ENCODE results near the gene RTF2.
"Not testable (repeated sequence)": the region's sequence is repeated elsewhere in the genome, so short reads cannot be mapped to it uniquely, and the experiment has no call there.

The RTF2 gene

DNA sequence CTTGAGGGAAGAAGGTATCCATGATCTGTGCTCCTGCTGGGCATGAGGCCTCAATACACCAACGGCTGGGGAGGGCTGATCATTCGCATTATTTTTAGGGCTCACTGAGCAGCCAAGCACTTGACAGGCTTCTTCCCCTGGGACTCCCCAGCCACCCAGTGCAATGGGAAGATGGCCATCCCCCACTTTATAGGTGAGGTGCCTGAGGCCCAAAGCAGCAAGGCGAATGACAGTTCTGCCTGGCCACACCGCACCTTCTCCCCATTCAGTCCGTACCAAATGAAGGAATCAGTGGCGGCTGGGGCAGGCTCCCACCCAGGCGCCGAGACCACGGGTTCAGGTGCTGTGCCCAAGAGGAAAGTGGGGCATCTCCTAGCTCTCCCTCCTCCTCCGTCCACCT is 51.8 kb downstream of the RTF2 start:
- TF ChIP-seq, protein P1, sequence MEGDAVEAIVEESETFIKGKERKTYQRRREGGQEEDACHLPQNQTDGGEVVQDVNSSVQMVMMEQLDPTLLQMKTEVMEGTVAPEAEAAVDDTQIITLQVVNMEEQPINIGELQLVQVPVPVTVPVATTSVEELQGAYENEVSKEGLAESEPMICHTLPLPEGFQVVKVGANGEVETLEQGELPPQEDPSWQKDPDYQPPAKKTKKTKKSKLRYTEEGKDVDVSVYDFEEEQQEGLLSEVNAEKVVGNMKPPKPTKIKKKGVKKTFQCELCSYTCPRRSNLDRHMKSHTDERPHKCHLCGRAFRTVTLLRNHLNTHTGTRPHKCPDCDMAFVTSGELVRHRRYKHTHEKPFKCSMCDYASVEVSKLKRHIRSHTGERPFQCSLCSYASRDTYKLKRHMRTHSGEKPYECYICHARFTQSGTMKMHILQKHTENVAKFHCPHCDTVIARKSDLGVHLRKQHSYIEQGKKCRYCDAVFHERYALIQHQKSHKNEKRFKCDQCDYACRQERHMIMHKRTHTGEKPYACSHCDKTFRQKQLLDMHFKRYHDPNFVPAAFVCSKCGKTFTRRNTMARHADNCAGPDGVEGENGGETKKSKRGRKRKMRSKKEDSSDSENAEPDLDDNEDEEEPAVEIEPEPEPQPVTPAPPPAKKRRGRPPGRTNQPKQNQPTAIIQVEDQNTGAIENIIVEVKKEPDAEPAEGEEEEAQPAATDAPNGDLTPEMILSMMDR (IDR thresholded peaks at IDR 0.05; ENCODE audit: low read depth, low read length, missing control alignments): no peak
- in situ Hi-C loops (cut with HindIII; ENCODE audit: low sequenced_read_pairs): no loop called here
- no peak for DNase-seq (ENCODE audit: low read depth)
- no peak overlapping the region for H3K4me3 ChIP-seq (ENCODE audit: low read depth, low read length)

DNA sequence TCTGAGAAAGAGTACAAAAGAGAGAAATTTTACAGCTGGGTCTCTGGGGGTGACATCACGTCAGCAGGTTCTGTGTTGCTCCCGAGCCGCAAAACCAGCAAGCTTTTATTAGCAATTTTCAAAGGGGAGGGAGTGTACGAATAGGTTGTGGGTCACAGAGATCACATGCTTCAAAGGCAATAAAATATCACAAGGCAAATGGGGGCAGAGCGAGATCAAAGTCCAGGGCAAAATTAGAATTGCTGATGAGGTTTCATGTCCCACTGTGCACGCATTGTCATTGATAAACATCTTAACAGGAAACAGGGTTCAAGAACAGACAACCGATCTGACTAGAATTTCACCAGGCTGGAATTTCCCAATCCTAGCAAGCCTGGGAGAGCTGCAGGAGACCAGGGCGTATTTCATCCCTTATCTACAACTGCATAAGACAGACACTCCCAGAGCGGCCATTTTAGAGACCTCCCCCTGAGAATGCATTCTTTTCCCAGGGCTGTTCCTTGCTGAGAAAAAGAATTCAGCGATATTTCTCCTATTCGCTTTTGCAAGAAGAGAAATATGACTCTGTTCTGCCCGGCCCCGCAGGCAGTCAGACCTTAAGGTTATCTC is 52.4 kb downstream of the RTF2 start:
- in situ Hi-C loops (cut with HindIII; ENCODE audit: low sequenced_read_pairs); DNase-seq (ENCODE audit: low read depth); H3K4me3 ChIP-seq (ENCODE audit: low read depth, low read length): not testable (repeated sequence)

DNA sequence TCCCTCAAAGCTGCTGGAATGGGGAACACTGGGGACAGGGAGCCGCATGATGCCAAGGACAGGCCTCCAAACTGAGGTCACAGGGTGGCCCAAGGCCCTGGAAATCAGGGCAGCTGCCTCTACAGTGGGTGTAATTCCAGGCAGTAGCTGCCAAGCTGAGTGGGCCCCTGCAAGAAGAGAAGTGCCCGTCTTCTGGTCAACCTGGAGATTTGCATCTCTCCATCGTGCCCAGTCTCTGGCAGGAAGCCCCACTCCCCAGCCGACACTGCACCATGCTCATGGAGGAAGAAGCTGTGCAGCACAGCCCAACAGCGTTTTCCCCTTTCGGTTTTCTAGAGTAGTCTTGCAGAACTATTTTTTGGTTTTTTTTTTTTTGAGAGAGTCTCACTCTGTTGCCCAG is 53.9 kb downstream of the RTF2 start:
- TF ChIP-seq, protein P1 (IDR thresholded peaks at IDR 0.05; ENCODE audit: low read depth, low read length, missing control alignments): no peak
- H3K4me3 ChIP-seq (ENCODE audit: low read depth, low read length): no peak overlapping the region
- in situ Hi-C loops (cut with HindIII; ENCODE audit: low sequenced_read_pairs): no loop called here
- no peak for DNase-seq (ENCODE audit: low read depth)

DNA sequence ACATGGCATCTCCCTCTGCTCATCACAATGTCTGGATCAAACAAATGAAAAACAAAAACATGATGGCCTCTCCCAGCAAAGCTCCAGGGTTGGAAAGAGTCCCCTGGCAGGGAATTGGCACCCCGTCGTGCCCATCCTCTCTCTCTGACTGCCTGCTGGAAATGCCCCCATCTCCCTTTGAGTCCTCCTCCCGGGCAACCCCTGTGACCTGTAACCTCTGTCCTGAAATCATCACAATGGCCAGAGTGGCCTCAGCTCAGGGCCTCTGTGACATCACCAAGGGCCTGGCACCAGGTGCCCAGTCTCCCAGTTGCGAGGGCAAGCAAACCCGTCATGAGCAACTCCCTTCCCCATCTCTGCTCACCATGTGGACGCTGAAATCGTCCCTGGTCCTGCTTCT is 56.0 kb downstream of the RTF2 start, which contains the start of gene FAM209A:
Gene FAM209A, plus strand, starts transcription at position 301 of the 400 bp plus-strand sequence. Its CDS starts 65 bp downstream, at position 366.
- DNase-seq (ENCODE audit: low read depth); H3K4me3 ChIP-seq (ENCODE audit: low read depth, low read length); in situ Hi-C loops (cut with HindIII; ENCODE audit: low sequenced_read_pairs): not testable (repeated sequence)

DNA sequence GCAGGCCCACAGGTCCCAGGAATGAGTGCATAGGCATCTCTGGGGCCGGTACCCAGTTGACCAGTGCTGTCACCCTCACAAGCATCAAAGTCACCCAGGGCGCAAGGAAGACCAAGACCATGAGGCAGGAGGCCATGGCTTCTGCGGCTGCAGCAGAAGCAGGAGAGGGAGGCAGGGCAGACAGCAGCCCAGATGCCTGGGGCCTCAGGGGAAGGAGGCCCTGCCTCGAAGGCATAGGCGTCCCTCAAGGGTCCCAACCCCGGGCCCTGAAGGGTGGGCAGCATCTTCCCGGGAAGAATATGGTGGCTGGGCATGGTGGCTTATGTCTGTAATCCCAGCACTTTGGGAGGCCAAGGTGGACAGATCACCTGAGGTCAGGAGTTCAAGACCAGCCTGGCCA is 59.1 kb downstream of the RTF2 start:
- no peak overlapping the region for H3K4me3 ChIP-seq (ENCODE audit: low read depth, low read length)
- TF ChIP-seq, protein P1 (IDR thresholded peaks at IDR 0.05; ENCODE audit: low read depth, low read length, missing control alignments): no peak
- DNase-seq (ENCODE audit: low read depth): no peak
- in situ Hi-C loops (cut with HindIII; ENCODE audit: low sequenced_read_pairs): no loop called here

DNA sequence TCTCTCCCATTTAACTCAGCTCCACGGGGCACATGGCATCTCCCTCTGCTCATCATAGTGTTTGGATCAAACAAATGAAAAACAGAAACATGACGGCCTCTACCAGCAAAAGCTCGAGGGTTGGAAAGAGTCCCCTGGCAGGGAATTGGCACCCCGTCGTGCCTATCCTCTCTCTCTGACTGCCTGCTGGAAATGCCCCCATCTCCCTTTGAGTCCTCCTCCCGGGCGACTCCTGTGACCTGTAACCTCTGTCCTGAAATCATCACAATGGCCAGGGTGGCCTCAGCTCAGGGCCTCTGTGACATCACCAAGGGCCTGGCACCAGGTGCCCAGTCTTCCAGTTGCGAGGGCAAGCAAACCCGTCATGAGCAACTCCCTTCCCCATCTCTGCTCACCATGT is 64.5 kb downstream of the RTF2 start, which contains the start of gene FAM209B:
Gene FAM209B, plus strand, starts transcription at position 301 of the 400 bp plus-strand sequence. Its CDS starts 96 bp downstream, at position 397.
- in situ Hi-C loops (cut with HindIII; ENCODE audit: low sequenced_read_pairs); DNase-seq (ENCODE audit: low read depth); H3K4me3 ChIP-seq (ENCODE audit: low read depth, low read length): not testable (repeated sequence)

DNA sequence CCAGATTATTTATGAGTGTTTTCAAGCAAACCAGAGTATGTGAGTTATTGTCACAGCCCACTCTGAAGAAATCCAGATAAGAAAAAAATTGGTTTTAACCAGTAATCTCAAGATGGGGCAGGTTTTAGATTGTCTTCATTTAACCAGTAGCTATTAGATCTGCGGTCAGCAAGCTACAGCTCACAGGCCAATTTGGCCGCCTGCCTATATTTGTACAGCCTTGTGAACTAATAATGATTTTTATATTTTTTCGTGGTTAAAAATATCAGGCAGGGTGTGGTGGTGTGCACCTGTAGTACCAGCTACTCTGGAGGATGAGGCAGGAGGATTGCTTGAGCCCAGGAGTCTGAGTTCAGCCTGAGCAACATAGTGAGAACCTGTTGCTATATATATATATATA is 69.6 kb downstream of the RTF2 start:
- DNase-seq (ENCODE audit: low read depth): no peak
- TF ChIP-seq, protein P1 (IDR thresholded peaks at IDR 0.05; ENCODE audit: low read depth, low read length, missing control alignments): no peak
- no peak overlapping the region for H3K4me3 ChIP-seq (ENCODE audit: low read depth, low read length)
- in situ Hi-C loops (cut with HindIII; ENCODE audit: low sequenced_read_pairs): no loop called here

DNA sequence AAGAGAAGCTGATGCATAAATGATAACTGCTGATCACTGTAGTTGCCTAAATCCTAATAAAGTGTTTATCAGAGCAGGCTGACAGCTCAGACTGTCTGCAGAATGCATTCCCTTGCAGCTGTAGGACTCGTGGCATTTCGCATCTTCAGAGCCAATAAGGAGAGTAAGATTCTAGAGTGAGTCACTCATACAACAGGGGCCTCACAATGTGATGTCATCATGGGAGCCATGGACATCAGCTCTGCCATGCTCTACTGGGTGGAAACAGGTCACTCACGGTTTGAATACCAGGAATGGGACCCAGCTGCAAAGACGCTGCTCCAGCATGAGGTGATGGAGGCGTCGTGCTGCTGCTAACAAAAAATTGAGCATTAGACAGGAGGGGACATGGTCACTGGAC is 72.0 kb downstream of the RTF2 start:
- TF ChIP-seq, protein P1 (IDR thresholded peaks at IDR 0.05; ENCODE audit: low read depth, low read length, missing control alignments): no peak
- no peak for DNase-seq (ENCODE audit: low read depth)
- in situ Hi-C loops (cut with HindIII; ENCODE audit: low sequenced_read_pairs): no loop called here
- H3K4me3 ChIP-seq (ENCODE audit: low read depth, low read length): no peak overlapping the region

Measured in astrocyte of the cerebellum (primary cell).